ENCODE data around the gene TBC1D19. TPM values are rescaled to one million over a fixed set of nuclear protein-coding genes. Genes with fewer than 3 reads are reported as not detected.

The TBC1D19 gene
- total and polyA plus RNA-seq, 2 of the 4 experiments (the other 2 are of a cell fraction) = 9.9 to 17.6 TPM

DNA sequence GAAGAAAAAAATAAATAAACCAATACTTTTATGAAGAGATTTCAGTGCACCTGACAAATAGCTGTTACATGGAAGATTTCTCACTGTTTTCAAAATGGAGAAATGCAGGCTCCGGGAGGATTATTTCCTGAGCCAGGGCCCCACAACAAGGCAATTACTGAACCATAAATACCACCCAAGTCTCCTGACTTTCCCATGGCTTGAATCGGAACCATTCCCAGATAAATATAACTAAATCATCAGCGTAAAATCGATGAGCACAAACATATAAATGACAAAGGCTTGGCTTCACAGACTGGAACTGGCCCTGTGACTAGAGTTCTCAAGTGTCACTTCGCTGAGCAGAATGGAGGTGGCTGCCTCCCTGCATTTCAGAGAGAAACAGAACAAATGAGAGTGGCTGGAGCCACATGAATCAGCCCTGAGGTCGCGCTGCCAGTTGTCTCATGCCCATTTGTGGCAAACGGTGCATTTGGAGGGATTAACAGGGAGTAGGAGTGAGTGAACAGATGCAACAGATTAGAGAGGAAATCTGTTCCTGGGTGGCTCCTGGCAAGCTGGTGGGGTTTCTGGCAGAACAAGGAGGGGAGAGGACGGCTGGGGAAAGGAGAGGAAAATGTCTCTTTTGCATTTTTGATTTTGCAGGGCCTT lies 219.5 kb downstream of the TBC1D19 start:
- no TSS peak for BruUV-seq (replicated peaks)
- H3K9me1 ChIP-seq (ENCODE audit: insufficient read depth, low read length) = peaks cover 4% of the 10 kb centered on the region; the same call in 1 of the 2 replicates
- no peaks in the 10 kb centered on the region for H3K79me1 ChIP-seq (ENCODE audit: low read depth in 1 of 2, low read length in 2 of 2)
- H4K20me1 ChIP-seq (ENCODE audit: insufficient read depth, low read length) = no peaks in the 10 kb centered on the region
- H2AFZ ChIP-seq (replicated peaks; ENCODE audit: low read length, poor library complexity) = peak overlapping the region; percentile 74
- DNase-seq (no peak), ATAC-seq (ENCODE audit: low read depth) (peak; percentile 27; the same call in 1 of the 2 replicates)
- dilution Hi-C loops (cut with HindIII; ENCODE audit: low sequenced_read_pairs, unreplicated experiment) = no loop called here
- in situ Hi-C loops (cut with MboI; ENCODE audit: low sequenced_read_pairs) = no loop called here
- no peak overlapping the region; the same call in 1 of the 2 replicates for H3K4ac ChIP-seq (ENCODE audit: low read depth, low read length)
- H3K56ac ChIP-seq (ENCODE audit: extremely low read depth, insufficient read depth, low read length) = no peak overlapping the region
- no peak overlapping the region for H2BK15ac ChIP-seq (ENCODE audit: low read depth, low read length)
- no peak overlapping the region for H3K4me2 ChIP-seq (ENCODE audit: low read depth, low read length)
- H3K4me1 ChIP-seq (ENCODE audit: control insufficient read depth, insufficient read depth, low read length) = peaks cover 2% of the 10 kb centered on the region; the same call in 1 of the 2 replicates
- no peak overlapping the region for H4K8ac ChIP-seq (ENCODE audit: low read depth in 2 of 2, low read length in 2 of 2)
- no peak overlapping the region for H2BK20ac ChIP-seq (ENCODE audit: low read depth, low read length)
- intact Hi-C loops (cut with micrococcal nuclease) = no loop called here
- H3K14ac ChIP-seq (replicated peaks; ENCODE audit: low read depth, low read length) = 0 out of 2 replicates have a peak overlapping the region, but pooled peaks have one; percentile 30
- H3K18ac ChIP-seq (ENCODE audit: low read depth, low read length) = no peak overlapping the region
- H3K27me3 ChIP-seq (ENCODE audit: control insufficient read depth, insufficient read depth, low read length) = no peaks in the 10 kb centered on the region
- ChIA-PET CTCF (interaction anchor here (0.7 kb wide), 1 partner anchor 403 kb away, joined by 4 read pairs; no protein-coding TSS in a partner anchor), POLR2A (ENCODE audit: unreplicated experiment) (no interaction called here)
- H3K9me3 ChIP-seq (ENCODE audit: control insufficient read depth, insufficient read depth, low read length) = no peaks in the 10 kb centered on the region
- WGBS, 2 experiments (ENCODE audit: extremely low coverage in 2 of 2, insufficient read length in 1 of 2) = 34% methylated on average over 4 of the region's 9 CpGs; no CpG with 5 or more reads in 1 of the 2 experiments
- H2BK5ac ChIP-seq (ENCODE audit: low read depth, low read length, poor library complexity, severe bottlenecking) = no peak overlapping the region
- H3K27ac ChIP-seq (ENCODE audit: insufficient read depth, low read length) = no peak overlapping the region
- no peak overlapping the region for H2AK9ac ChIP-seq (replicated peaks; ENCODE audit: low read depth, low read length, poor library complexity)
- no peak overlapping the region for H2AK5ac ChIP-seq (ENCODE audit: low read depth, low read length)
- no peaks in the 10 kb centered on the region for H3K36me3 ChIP-seq (ENCODE audit: control insufficient read depth, insufficient read depth, low read length)
- no peak overlapping the region for H4K91ac ChIP-seq (ENCODE audit: insufficient read depth, low read depth, low read length)
- H4K5ac ChIP-seq (ENCODE audit: low read depth, low read length) = no peak overlapping the region; the same call in 1 of the 2 replicates
- peak overlapping the region; percentile 14; the same call in 1 of the 2 replicates for H3K23ac ChIP-seq (ENCODE audit: low read depth, low read length)
- no peak overlapping the region for H3K4me3 ChIP-seq (ENCODE audit: insufficient read depth, low read depth, low read length)
- peak overlapping the region; percentile 23; the same call in 1 of the 2 replicates for H3K9ac ChIP-seq (ENCODE audit: low read depth, low read length)
- H2BK120ac ChIP-seq (ENCODE audit: low read depth, low read length) = no peak overlapping the region
- TF ChIP-seq BHLHE40 (IDR thresholded peaks at IDR 0.05; ENCODE audit: low read depth, low read length) = no peak
- no peak for TF ChIP-seq NFE2L2 (IDR thresholded peaks at IDR 0.05; ENCODE audit: low read depth, low read length)
- no peak for TF ChIP-seq RAD21 (IDR thresholded peaks at IDR 0.05; ENCODE audit: low read length)
- no peak for TF ChIP-seq MXI1 (IDR thresholded peaks at IDR 0.05; ENCODE audit: borderline replicate concordance, low read depth, low read length)
- TF ChIP-seq SMC3 (IDR thresholded peaks at IDR 0.05; ENCODE audit: low read depth, low read length) = no peak
- TF ChIP-seq MAZ (IDR thresholded peaks at IDR 0.05; ENCODE audit: borderline replicate concordance, low read depth, low read length) = no peak
- TF ChIP-seq, protein P1, sequence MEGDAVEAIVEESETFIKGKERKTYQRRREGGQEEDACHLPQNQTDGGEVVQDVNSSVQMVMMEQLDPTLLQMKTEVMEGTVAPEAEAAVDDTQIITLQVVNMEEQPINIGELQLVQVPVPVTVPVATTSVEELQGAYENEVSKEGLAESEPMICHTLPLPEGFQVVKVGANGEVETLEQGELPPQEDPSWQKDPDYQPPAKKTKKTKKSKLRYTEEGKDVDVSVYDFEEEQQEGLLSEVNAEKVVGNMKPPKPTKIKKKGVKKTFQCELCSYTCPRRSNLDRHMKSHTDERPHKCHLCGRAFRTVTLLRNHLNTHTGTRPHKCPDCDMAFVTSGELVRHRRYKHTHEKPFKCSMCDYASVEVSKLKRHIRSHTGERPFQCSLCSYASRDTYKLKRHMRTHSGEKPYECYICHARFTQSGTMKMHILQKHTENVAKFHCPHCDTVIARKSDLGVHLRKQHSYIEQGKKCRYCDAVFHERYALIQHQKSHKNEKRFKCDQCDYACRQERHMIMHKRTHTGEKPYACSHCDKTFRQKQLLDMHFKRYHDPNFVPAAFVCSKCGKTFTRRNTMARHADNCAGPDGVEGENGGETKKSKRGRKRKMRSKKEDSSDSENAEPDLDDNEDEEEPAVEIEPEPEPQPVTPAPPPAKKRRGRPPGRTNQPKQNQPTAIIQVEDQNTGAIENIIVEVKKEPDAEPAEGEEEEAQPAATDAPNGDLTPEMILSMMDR (conservative IDR thresholded peaks at IDR 0.05; ENCODE audit: low read depth, low read length) = no peak
- no peak for TF ChIP-seq MAFK (IDR thresholded peaks at IDR 0.05; ENCODE audit: low read depth, low read length)
- TF ChIP-seq CHD1 (IDR thresholded peaks at IDR 0.05; ENCODE audit: low read depth, low read length) = no peak
- TF ChIP-seq, protein P2, sequence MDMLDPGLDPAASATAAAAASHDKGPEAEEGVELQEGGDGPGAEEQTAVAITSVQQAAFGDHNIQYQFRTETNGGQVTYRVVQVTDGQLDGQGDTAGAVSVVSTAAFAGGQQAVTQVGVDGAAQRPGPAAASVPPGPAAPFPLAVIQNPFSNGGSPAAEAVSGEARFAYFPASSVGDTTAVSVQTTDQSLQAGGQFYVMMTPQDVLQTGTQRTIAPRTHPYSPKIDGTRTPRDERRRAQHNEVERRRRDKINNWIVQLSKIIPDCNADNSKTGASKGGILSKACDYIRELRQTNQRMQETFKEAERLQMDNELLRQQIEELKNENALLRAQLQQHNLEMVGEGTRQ (IDR thresholded peaks at IDR 0.05; ENCODE audit: low read depth, low read length) = no peak
- TF ChIP-seq CEBPB (IDR thresholded peaks at IDR 0.05; ENCODE audit: low read depth, low read length) = no peak
- TF ChIP-seq, protein P3, sequence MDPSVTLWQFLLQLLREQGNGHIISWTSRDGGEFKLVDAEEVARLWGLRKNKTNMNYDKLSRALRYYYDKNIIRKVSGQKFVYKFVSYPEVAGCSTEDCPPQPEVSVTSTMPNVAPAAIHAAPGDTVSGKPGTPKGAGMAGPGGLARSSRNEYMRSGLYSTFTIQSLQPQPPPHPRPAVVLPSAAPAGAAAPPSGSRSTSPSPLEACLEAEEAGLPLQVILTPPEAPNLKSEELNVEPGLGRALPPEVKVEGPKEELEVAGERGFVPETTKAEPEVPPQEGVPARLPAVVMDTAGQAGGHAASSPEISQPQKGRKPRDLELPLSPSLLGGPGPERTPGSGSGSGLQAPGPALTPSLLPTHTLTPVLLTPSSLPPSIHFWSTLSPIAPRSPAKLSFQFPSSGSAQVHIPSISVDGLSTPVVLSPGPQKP (IDR thresholded peaks at IDR 0.05; ENCODE audit: borderline replicate concordance, low read depth, low read length) = no peak
- no peak for TF ChIP-seq RFX5 (IDR thresholded peaks at IDR 0.05; ENCODE audit: low read depth, low read length)
- no peak for TF ChIP-seq POLR2A (IDR thresholded peaks at IDR 0.05; ENCODE audit: low read depth, low read length)
- TF ChIP-seq FOS (IDR thresholded peaks at IDR 0.05; ENCODE audit: low read depth, low read length) = no peak

Data from IMR-90 (cell line).